ENCODE measurements around the gene CFAP74.
"Not testable (repeated sequence)": the region's sequence is repeated elsewhere in the genome, so short reads cannot be mapped to it uniquely, and the experiment has no call there.

Gene CFAP74

DNA sequence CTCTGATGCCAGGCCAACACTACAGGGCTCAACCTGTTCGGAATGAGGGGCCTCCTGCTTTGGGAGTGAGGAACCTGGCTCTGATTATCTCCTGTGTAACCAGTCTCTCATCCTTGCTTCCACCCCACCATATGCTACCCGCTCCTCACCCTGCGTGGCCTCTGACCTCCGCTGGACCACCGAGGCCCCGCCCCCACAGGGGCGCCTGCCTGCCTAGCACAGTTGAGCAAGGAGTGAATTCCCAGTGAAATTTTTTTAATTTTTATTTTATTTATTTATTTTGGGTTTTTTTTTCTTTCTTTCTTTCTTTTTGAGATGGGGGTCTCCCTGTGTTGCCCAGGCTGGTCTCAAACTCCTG, 110.8 kb downstream of the CFAP74 start:
- DNase-seq = no peak

DNA sequence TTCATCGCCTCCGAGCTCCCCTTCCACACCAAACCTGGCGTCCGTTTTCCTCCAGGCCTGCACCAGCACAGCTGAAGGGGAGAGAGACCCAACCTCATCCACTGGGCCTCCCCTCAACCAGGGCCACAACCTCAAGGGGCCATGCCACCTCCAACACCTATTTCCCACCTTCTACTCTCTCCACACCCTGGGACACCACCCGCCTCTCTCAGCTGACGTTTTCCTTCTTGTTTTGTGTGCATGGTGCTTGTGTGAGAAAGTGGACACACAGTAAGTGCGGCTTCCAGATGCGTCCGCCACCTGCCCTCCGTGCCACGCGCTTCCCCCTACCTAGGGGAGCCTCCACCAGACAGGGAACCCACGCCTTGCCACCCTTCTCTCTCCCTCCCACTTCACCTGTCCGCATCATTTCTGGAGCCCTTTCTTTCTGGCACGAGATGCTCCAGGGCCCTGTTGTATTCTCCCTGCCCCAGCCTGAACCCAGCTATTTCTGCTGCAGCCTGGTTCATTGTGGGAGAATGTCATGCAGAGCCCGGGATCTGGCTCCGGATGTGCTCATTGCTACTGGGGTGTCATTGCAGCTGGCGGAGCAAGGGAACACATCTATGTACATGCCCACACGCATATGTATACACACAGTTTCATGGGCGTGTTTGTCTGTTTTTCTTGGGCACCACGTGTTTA, 111.4 kb downstream of the CFAP74 start:
- DNase-seq = no peak

DNA sequence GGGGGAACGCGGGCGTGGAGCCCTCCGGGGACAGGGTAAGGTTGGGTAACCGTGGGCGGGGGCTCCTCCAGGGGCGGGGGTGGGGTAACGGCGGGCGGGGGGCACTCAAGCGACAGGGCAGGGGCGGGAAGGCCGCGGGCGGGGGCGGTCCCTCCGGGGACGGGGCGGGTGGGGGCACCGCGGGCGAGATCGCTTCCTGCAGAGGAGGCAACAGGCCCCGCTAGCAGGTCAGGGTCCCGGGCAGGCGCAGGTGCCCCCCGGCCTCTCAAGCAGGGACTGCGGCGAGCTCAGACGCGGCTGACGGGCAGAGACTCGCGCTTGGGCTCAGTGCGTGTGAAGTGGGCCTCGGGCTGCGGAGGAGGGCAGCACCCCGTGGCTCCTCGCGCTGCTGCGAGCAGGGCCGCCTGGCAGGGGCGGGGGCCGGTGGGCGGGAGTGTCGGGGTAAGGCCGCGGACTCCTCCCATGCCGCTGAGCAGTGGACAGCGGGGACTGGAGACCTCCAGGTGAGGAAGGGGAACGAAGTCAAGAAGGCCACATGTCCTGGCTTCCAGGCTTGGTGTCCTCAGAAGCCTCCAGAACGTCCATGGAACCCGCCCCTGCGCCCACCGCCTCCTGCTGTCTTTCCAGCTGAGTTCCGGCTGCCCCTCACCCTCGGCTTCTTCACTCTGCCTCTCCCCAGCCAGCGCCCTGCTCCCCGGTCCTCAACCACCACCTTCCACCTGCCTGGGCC, 112.1 kb downstream of the CFAP74 start:
- DNase-seq = peak; percentile 70

DNA sequence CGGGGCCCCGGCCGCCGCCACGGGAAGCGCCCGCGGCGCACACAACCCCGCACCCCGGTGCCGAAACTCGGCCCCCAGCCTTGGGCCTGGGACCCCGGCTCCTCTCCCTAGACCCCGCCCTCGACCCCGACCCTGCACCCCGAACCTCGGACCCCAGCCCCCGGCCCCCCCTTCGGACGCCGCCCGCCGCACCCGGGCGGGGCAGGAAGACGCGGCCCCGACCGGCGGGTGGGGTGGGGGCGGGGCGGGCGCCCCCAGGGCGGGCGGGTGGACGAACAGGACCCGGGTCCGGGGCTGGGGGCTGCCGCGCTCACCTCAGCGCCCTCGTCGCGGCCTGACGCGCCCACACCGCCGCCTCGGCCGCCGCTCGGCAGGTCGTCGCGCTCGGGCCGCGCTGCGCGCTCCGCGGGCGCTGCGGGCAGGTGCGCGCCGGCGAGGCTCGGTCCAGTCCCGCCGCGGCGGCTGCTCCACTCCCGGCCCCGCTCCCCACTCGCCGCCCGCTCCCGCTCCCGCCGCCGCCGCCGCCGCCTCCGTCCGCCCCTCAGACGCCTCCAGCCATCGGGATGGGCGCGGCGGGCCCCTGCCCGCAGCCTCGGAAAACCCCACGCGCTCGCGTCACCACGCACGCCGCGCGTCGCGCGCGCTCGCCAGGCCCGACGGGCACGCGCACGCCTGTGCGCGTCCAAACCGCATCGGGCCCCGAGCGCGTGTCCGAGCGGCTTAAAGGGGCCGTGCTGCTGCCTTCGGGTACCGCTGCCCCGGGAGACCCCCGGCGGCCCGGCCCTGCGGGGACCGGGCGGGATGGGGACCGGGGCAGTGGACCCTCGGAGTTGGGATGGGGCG, 112.9 kb downstream of the CFAP74 start, which contains the start of gene GNB1:
TSS of gene GNB1 (minus strand) at position 582 of the 843 bp plus-strand sequence. CDS start 65,634 bp downstream, outside the sequence.
- peak; percentile 93 for DNase-seq

DNA sequence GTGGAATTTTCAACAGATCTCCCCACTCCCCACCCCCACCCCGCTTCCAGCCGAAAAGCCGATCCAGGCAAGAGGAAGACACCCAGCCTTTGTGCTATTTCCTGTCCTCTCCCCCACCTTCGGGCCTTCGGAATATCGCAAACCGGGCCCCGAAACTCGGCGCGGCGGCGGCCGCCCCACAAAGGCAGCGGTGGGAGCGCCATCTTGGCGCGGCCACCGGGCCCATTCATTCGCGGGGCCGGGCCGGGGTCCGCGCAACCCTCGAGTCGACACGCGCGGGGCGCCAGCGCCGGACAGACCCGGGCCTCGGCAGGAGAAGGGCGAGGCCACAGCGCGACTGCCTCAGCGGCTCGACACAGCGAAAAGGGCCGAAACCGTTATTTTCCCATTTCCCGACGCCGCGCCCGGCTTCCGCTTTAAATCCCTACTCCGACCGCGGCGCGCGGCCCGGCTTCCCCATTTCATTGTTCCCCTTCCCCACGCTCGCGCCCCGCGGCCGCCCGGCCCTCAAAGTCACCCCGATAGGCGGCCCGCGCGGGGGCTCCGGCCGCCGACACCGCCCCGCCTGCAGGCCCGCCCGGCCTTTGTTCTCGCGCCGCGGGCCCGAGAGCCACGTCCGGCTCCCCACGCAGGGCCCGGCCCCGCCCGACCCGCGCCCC, 113.6 kb downstream of the CFAP74 start:
- DNase-seq = peak; percentile 70

DNA sequence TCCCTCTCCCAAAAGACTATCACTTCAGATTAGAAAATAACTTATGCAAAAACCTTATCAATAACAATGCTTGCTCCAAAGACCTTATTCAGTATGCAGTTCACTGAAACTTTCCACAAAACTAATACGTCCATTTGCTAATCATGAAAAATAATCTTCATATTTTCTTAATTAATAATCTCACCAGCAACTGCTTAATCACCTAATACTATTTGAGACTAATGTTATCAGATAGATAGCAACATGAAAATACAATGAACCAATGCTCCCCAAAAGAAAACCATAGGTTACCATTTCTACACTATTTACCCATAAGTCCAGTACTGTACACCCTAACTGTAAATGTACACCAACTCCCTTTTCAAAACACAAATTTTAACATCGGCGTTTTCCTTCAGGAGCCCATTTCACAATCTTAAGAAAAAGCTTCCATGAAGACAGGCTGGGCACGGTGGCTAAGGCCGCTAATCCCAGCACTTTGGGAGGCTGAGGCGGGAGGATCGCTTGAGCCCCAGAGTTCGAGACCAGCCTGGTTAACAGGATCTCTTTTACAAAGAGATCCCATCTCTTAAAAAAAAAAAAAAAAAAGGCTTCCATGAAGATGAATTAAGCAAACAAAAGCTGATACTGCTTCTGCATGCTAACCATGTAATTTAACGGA, 114.4 kb downstream of the CFAP74 start:
- peak; percentile 55 for DNase-seq

DNA sequence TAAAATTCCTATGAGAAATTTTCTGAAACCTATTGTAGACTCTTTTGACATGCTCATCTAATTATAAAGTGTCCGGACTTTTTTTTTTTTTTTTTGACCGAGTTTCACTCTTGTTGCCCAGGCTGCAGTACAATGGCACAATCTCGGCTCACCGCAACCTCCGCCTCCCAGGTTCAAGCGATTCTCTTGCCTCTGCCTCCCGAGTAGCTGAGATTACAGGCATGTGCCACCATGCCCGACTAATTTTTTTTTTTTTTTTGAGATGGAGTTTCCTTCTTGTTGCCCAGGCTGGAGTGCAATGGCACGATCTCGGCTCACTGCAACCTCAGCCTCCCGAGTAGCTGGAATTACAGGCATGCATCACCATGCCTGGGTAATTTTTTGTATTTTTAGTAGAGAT, 119.7 kb downstream of the CFAP74 start:
- DNase-seq = not testable (repeated sequence)

DNA sequence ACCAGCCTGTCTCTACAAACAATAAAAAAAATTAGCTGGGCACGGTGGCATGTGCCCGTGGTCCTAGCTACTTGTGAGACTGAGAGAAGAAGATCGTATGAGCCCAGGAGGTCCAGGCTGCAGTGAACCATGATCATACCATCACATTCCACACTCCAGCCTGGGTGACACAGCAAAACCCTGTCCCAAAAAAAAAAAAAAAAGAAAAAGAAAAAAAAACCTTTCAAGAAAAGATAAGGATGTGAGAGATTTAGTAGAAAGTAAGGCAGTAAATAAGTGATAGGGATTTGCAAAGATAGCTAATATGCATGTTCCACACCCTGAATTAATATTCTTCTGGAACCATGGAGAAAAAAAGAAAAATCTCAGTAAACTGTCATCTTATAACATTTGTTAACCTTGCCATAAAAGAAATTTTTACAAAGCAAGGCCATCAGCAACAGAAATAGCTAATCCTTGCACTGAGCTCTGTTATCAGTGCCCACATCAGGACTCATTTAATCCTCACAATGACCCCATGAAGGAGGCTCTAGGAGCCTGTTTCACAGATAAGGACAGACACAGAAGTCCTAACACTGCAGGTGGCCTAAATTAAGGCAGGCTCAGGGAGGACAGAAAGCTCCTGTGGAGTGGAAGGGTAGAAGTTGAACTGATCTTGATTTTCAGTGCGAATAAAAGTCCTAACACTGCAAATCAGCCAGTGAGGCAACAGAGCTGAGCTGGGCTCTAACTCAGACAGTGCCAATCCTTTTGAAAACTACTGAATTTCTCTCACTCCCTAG, 120.3 kb downstream of the CFAP74 start:
- peak; percentile 68 for DNase-seq

DNA sequence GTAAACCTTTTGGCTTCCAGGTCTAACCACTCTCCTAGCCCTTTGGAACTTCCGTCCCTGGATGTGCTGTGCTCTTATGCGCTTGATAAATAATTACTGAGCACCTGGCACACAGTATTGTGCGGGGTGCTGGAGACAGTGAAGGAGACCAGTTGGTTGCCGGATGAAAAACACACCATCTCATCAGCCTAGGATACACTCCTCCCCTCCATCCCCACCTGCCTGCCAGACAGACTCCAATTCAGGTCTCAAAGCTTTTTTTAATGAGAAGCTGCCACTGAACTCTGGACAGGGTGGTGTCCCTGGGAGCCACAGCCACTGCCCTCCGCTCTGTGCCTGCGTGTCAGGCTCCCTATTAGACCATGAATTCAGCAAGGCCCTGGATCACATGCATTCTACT, 121.9 kb downstream of the CFAP74 start:
- DNase-seq = no peak

DNA sequence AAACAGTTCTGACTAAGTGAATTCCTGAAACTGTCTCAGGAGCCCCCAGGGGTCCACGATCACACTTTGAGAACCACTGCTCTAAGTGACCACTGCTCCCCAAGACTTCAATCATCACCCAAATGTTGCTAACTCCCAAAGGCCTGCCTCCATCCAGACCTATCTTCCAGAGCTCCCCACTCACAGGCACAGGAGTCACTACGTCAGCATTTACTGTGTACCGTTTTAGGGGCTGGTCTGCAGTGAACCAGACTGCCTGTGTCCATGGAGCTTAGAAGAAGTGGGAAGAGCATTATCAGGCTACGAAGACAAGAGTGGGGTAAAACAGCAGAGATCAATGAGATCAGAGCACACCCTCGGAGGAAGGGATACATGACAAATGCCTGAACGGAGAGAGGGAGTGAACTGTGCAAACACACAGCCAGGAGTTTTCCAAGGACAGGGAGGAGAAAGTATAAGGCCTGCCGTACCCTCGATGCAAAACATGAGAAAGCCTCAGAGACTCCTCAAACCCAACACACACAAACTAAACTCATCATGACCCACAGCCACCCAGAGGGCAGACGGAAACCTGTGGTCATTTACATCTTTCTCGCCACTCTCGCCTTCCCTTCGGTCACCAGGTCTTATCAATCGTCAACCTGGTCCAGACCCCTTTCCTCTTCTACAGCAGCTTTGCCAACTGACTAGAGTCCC, 122.8 kb downstream of the CFAP74 start:
- no peak for DNase-seq

DNA sequence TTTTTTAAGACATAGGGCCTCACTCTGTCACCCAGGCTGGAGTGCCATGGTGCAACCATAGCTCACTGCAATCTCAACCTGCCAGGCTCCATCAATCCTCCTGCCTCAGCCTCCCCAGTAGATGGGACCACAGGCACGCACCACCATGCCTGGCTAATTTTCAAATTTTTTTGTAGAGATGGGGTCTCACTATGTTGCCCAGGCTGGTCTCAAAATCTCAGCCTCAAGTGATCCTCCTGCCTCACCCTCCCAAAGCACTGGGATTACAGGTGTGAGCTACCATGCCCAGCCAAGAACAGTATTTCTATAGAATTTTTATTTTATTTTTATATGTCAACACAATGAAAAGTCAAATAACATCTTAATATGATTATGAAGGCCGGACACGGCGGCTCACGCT, 123.6 kb downstream of the CFAP74 start:
- DNase-seq = no peak

DNA sequence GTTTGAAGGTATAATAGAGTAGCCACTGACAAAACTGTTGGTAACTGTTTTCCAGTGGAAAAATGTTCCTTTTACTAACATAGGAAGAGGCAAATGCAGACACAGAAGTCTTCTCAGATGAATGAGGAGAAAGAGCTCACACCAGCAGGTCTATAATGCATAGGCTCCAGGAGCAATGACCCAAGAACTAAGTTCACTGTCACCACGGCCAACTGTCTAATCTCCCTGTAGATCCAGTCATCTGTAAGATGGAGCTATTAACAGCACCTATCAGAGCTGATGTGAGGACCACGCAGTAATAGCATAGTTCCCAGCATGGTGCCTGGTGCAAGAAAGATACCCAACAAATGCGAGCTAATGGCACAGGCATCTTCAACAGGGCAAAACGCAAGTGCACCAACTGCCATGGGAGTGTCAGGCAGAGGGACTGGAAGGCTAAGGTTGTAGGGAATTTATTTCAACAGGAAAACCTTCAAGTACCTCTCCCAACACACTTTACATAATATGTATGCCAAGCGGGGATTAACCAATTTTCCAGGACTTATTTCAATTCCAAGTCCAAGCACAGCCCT, 125.6 kb downstream of the CFAP74 start:
- DNase-seq = no peak

DNA sequence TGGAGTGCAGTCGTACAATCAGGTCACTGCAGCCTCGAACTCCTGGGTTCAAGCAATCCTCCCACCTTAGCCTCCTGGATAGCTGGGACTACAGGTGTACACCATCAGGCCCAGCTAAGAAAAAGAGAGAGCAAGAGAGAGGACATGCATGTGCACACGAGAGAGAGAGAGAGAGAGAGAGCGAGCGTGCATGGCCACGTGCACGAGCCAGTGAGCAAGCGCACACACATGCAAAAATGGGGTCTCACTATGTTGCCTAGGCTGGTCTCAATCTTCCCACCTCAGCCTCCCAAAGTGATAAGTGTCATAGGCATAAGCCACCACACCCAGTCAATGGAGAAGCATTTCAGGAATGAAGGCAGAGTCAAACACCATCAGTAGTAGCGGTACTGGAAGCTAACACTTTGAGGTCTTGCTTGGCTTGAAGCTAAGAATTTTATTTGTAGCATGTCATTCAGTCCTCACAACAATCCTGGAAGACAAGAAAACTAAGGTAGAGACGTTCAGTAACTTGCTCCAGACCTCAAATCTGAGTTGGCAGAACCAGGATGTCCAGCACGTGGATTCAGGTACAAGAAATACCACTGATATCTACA, 127.2 kb downstream of the CFAP74 start:
- DNase-seq = no peak

DNA sequence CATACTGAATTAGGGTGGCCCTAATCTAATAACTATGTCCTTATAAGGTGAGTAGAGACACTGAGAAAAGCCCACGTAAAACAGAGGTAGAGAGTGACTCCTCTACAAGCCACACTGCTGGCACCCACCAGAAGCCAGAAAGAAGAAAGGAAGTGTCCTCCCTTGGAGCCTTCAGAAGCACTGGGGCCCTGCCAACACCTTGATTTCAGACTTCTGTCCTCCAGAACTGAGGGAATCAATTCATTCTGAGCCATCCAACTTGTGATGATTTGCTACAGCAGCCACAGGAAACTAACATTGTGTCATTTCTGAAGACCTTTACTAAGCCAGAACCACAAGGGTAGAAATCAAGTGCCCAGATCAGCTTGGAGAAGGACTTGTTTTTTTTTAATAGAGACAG, 127.7 kb downstream of the CFAP74 start:
- DNase-seq = no peak

DNA sequence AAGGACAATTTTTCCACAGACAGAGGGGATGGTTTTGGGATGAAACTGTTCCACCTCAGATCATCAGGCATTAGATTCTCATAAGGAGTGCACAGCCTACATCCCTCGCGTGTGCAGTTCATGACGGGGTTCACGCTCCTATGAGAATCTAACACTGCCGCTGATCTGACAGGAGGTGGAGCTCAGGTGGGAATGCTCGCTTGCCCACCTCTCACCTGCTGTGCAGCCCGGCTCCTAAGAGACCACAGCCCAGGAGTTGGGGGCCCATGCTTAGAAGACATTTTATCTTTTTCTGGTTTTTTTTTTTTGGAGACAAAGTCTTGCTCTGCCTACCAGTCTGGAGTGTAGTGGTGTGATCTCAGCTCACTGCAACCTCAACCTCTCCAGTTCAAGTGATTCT, 128.7 kb downstream of the CFAP74 start:
- DNase-seq = no peak

DNA sequence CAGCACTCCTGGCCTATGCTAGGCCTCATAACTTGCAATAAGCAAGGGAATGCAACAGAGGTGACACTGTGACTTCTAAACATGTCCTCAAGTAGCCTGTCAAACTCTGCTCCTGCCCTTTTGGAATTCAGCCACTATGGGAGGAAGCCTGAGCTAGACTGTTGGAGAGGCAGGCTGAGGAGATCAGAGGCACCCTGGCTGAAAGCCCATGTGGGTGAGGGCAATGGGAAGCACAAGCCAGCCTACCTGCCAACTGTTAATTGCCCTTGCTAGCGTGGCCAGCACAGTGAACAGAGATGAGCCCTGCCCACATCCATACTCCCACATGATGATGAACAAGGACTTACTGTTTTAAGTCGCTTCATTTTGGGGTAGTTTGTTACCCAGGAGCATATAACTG, 130.4 kb downstream of the CFAP74 start:
- no peak for DNase-seq

DNA sequence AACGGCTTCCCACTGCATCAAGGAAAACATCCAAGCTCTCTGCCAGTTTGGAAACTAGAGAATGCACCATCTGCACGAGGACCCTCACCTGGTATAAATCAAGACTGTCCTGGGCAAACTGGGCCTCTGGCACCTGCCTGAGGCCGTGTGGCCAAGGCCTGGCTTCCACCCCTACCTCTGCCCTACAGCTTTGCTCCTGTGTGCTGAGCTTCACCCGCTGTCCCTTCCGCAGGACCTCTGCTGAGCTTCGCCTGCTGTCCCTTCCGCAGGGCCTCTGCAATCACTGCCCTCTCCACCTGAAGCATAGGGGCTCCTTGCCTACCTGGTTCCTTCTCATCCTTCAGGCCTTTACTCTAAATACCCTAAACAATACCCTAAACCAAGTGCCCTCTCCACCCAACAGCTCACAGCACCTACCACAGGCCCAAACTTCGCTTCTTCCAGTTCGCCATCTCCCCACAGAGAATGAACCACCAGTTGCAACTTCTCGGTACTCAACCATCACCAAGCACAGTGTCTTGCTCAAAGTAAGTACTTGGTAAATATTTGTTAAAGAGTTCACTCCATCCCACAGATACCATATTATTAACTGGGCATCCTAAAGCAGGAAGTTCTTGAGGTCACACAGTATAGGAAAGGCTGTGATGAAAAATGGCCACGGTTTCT, 131.1 kb downstream of the CFAP74 start:
- DNase-seq = no peak

Measured in OCI-M1 (cell line).